Measurements from ENCODE around the gene HCN2. TPM values are rescaled to one million over a fixed set of nuclear protein-coding genes. Genes with fewer than 3 reads are reported as not detected.
"Not testable (repeated sequence)": the region's sequence is repeated elsewhere in the genome, so short reads cannot be mapped to it uniquely, and the experiment has no call there.

Gene HCN2
- total RNA-seq, 1 donor from 2014 or later, result not detected

- H3K36me3 ChIP-seq (ENCODE audit: control insufficient read depth in 3 of 3, insufficient read depth in 3 of 3, low read length in 3 of 3); H3K4me3 ChIP-seq (ENCODE audit: low read length in 3 of 3); H3K27me3 ChIP-seq (ENCODE audit: control insufficient read depth in 3 of 3, insufficient read depth in 3 of 3, low read length in 3 of 3); H3K27ac ChIP-seq (ENCODE audit: low read depth, low read length); H3K4me1 ChIP-seq (ENCODE audit: control insufficient read depth in 3 of 3, insufficient read depth in 3 of 3, low read length in 3 of 3); H3K9me3 ChIP-seq (ENCODE audit: control insufficient read depth in 3 of 3, low read length in 3 of 3); H3K9ac ChIP-seq (ENCODE audit: low read depth in 1 of 3, low read length in 3 of 3): not testable (repeated sequence)
These were observed 13.6 kb downstream of the HCN2 start for GRCh38 chr19:603302-603639.

- not testable (repeated sequence) for H3K9me3 ChIP-seq (ENCODE audit: control insufficient read depth in 3 of 3, low read length in 3 of 3); H3K27me3 ChIP-seq (ENCODE audit: control insufficient read depth in 3 of 3, insufficient read depth in 3 of 3, low read length in 3 of 3)
These were observed 14.1 kb downstream of the HCN2 start for GRCh38 chr19:603779-604178.

GRCh38 chr19:604355-604754 lies 14.7 kb downstream of the HCN2 start:
- Histone ChIP-seq H3K9ac (ENCODE audit: low read depth in 1 of 3, low read length in 3 of 3) (no peak overlapping the region), H3K4me3 (ENCODE audit: low read length in 3 of 3) (no peak overlapping the region), H3K36me3 (ENCODE audit: control insufficient read depth in 3 of 3, insufficient read depth in 3 of 3, low read length in 3 of 3) (no peaks in the 10 kb centered on the region), H3K27me3 (ENCODE audit: control insufficient read depth in 3 of 3, insufficient read depth in 3 of 3, low read length in 3 of 3) (peaks cover 2 to 16% (median 4%) of the 10 kb centered on the region in 3 donors), H3K27ac (ENCODE audit: low read depth, low read length) (no peak overlapping the region), H3K4me1 (ENCODE audit: control insufficient read depth in 3 of 3, insufficient read depth in 3 of 3, low read length in 3 of 3) (no peaks in the 10 kb centered on the region), H3K9me3 (ENCODE audit: control insufficient read depth in 3 of 3, low read length in 3 of 3) (no peaks in the 10 kb centered on the region)

More at GRCh38 chr19:603779-604178, 14.1 kb downstream of the HCN2 start:
- not testable (repeated sequence) for H3K4me3 ChIP-seq (ENCODE audit: low read length in 3 of 3); H3K27ac ChIP-seq (ENCODE audit: low read depth, low read length); H3K36me3 ChIP-seq (ENCODE audit: control insufficient read depth in 3 of 3, insufficient read depth in 3 of 3, low read length in 3 of 3); H3K9ac ChIP-seq (ENCODE audit: low read depth in 1 of 3, low read length in 3 of 3); H3K4me1 ChIP-seq (ENCODE audit: control insufficient read depth in 3 of 3, insufficient read depth in 3 of 3, low read length in 3 of 3)

GRCh38 chr19:605061-605971 lies 15.6 kb downstream of the HCN2 start:
- not testable (repeated sequence) for H3K27ac ChIP-seq (ENCODE audit: low read depth, low read length); H3K36me3 ChIP-seq (ENCODE audit: control insufficient read depth in 3 of 3, insufficient read depth in 3 of 3, low read length in 3 of 3); H3K9ac ChIP-seq (ENCODE audit: low read depth in 1 of 3, low read length in 3 of 3); H3K4me1 ChIP-seq (ENCODE audit: control insufficient read depth in 3 of 3, insufficient read depth in 3 of 3, low read length in 3 of 3); H3K4me3 ChIP-seq (ENCODE audit: low read length in 3 of 3); H3K9me3 ChIP-seq (ENCODE audit: control insufficient read depth in 3 of 3, low read length in 3 of 3)
- H3K27me3 ChIP-seq (ENCODE audit: control insufficient read depth in 3 of 3, insufficient read depth in 3 of 3, low read length in 3 of 3), result peaks cover 2 to 21% (median 4%) of the 10 kb centered on the region in 3 donors

- Histone ChIP-seq H3K27me3 (ENCODE audit: control insufficient read depth in 3 of 3, insufficient read depth in 3 of 3, low read length in 3 of 3) (peaks cover 2 to 31% (median 7%) of the 10 kb centered on the region in 3 donors), H3K9me3 (ENCODE audit: control insufficient read depth in 3 of 3, low read length in 3 of 3) (no peaks in the 10 kb centered on the region), H3K4me3 (ENCODE audit: low read length in 3 of 3) (no peak overlapping the region), H3K36me3 (ENCODE audit: control insufficient read depth in 3 of 3, insufficient read depth in 3 of 3, low read length in 3 of 3) (no peaks in the 10 kb centered on the region), H3K9ac (ENCODE audit: low read depth in 1 of 3, low read length in 3 of 3) (no peak overlapping the region), H3K4me1 (ENCODE audit: control insufficient read depth in 3 of 3, insufficient read depth in 3 of 3, low read length in 3 of 3) (peaks cover 0 to 7% (median 5%) of the 10 kb centered on the region in 3 donors), H3K27ac (ENCODE audit: low read depth, low read length) (no peak overlapping the region)
These were observed 17.8 kb downstream of the HCN2 start for GRCh38 chr19:607301-608154.

GRCh38 chr19:608155-609003 lies 18.7 kb downstream of the HCN2 start:
- H3K9me3 ChIP-seq (ENCODE audit: control insufficient read depth in 3 of 3, low read length in 3 of 3), result no peaks in the 10 kb centered on the region
- no peak overlapping the region for H3K9ac ChIP-seq (ENCODE audit: low read depth in 1 of 3, low read length in 3 of 3)
- H3K4me3 ChIP-seq (ENCODE audit: low read length in 3 of 3), result no peak overlapping the region
- H3K27me3 ChIP-seq (ENCODE audit: control insufficient read depth in 3 of 3, insufficient read depth in 3 of 3, low read length in 3 of 3), result peaks cover 2 to 37% (median 7%) of the 10 kb centered on the region in 3 donors
- H3K4me1 ChIP-seq (ENCODE audit: control insufficient read depth in 3 of 3, insufficient read depth in 3 of 3, low read length in 3 of 3), result peaks cover 0 to 7% (median 5%) of the 10 kb centered on the region in 3 donors
- H3K36me3 ChIP-seq (ENCODE audit: control insufficient read depth in 3 of 3, insufficient read depth in 3 of 3, low read length in 3 of 3), result no peaks in the 10 kb centered on the region
- H3K27ac ChIP-seq (ENCODE audit: low read depth, low read length), result no peak overlapping the region

GRCh38 chr19:609004-609346 lies 19.3 kb downstream of the HCN2 start:
- H3K27ac ChIP-seq (ENCODE audit: low read depth, low read length), result no peak overlapping the region
- H3K9ac ChIP-seq (ENCODE audit: low read depth in 1 of 3, low read length in 3 of 3), result no peak overlapping the region
- H3K4me3 ChIP-seq (ENCODE audit: low read length in 3 of 3), result no peak overlapping the region

GRCh38 chr19:610071-610800 lies 20.6 kb downstream of the HCN2 start:
- Histone ChIP-seq H3K9ac (ENCODE audit: low read depth in 1 of 3, low read length in 3 of 3) (no peak overlapping the region), H3K27me3 (ENCODE audit: control insufficient read depth in 3 of 3, insufficient read depth in 3 of 3, low read length in 3 of 3) (peaks cover 2 to 48% (median 11%) of the 10 kb centered on the region in 3 donors), H3K9me3 (ENCODE audit: control insufficient read depth in 3 of 3, low read length in 3 of 3) (no peaks in the 10 kb centered on the region), H3K4me1 (ENCODE audit: control insufficient read depth in 3 of 3, insufficient read depth in 3 of 3, low read length in 3 of 3) (peaks cover 0 to 7% (median 5%) of the 10 kb centered on the region in 3 donors), H3K4me3 (ENCODE audit: low read length in 3 of 3) (peak overlapping the region in 1 of 3 donors; percentile 27), H3K36me3 (ENCODE audit: control insufficient read depth in 3 of 3, insufficient read depth in 3 of 3, low read length in 3 of 3) (peaks cover 0 to 4% (median 0%) of the 10 kb centered on the region in 3 donors), H3K27ac (ENCODE audit: low read depth, low read length) (peak overlapping the region; percentile 1)

More at GRCh38 chr19:609004-609346, 19.3 kb downstream of the HCN2 start:
- Histone ChIP-seq H3K36me3 (ENCODE audit: control insufficient read depth in 3 of 3, insufficient read depth in 3 of 3, low read length in 3 of 3) (no peaks in the 10 kb centered on the region), H3K9me3 (ENCODE audit: control insufficient read depth in 3 of 3, low read length in 3 of 3) (no peaks in the 10 kb centered on the region), H3K4me1 (ENCODE audit: control insufficient read depth in 3 of 3, insufficient read depth in 3 of 3, low read length in 3 of 3) (peaks cover 0 to 7% (median 5%) of the 10 kb centered on the region in 3 donors), H3K27me3 (ENCODE audit: control insufficient read depth in 3 of 3, insufficient read depth in 3 of 3, low read length in 3 of 3) (peaks cover 2 to 38% (median 7%) of the 10 kb centered on the region in 3 donors)

Measured in skeletal muscle tissue (tissue), 4 donors.